ENCODE results near the gene HYAL1. TPM values are rescaled to one million over a fixed set of nuclear protein-coding genes. Genes with fewer than 3 reads are reported as not detected.

Gene HYAL1
- total RNA-seq, 4 donors from 2014 or later: 1.8 to 13.8 (median 3.8) TPM

- DNase-seq: no peak
- Histone ChIP-seq H3K9me3 (no peaks in the 10 kb centered on the region), H3K36me3 (no peaks in the 10 kb centered on the region), H3K27me3 (peaks cover 33% of the 10 kb centered on the region), H3K4me1 (peaks cover 7 to 29% (median 14%) of the 10 kb centered on the region in 4 donors), H3K4me3 (no peak overlapping the region), H3K27ac (no peak overlapping the region)
- intact Hi-C loops (cut with DNase I; ENCODE audit: low total_unique reads) (loop anchor here (10.0 kb wide), 1 partner anchor 151 kb away; no protein-coding TSS in a partner anchor), in situ Hi-C loops (cut with MboI; ENCODE audit: low pct_ligation_motif_present in 1 of 4, low pct_unique_long_range_greater_than_20kb in 1 of 4, low sequenced_read_pairs in 3 of 4) (no loop called here)
- TF ChIP-seq POLR2A (IDR thresholded peaks at IDR 0.05) (no peak), EP300 (IDR thresholded peaks at IDR 0.05; ENCODE audit: low read depth) (no peak), CTCF (IDR thresholded peaks at IDR 0.05) (no peak), POLR2AphosphoS5 (IDR thresholded peaks at IDR 0.05) (no peak)
- 67 to 75% methylated on average over 8 to 65 of the region's 79 CpGs for WGBS, 2 donors (ENCODE audit: low coverage in 1 of 2)
Measured at GRCh38 chr3:50275996-50276761, 27.2 kb downstream of the HYAL1 start.

GRCh38 chr3:50275141-50275995 lies 28.0 kb downstream of the HYAL1 start:
- Histone ChIP-seq H3K4me3 (no peak overlapping the region), H3K4me1 (peaks cover 7 to 32% (median 16%) of the 10 kb centered on the region in 4 donors), H3K9me3 (no peaks in the 10 kb centered on the region), H3K27me3 (peaks cover 33% of the 10 kb centered on the region), H3K36me3 (no peaks in the 10 kb centered on the region), H3K27ac (no peak overlapping the region)
- TF ChIP-seq POLR2AphosphoS5 (IDR thresholded peaks at IDR 0.05) (no peak), POLR2A (IDR thresholded peaks at IDR 0.05) (no peak), CTCF (IDR thresholded peaks at IDR 0.05) (no peak), EP300 (IDR thresholded peaks at IDR 0.05; ENCODE audit: low read depth) (no peak)
- DNase-seq: no peak
- 74% methylated on average over 65 of the region's 65 CpGs; no CpG with 5 or more reads in 1 of the 2 donors for WGBS, 2 donors (ENCODE audit: low coverage in 1 of 2)
- in situ Hi-C loops (cut with MboI; ENCODE audit: low pct_ligation_motif_present in 1 of 4, low pct_unique_long_range_greater_than_20kb in 1 of 4, low sequenced_read_pairs in 3 of 4) (no loop called here), intact Hi-C loops (cut with DNase I; ENCODE audit: low total_unique reads) (loop anchor here (10.0 kb wide), 1 partner anchor 151 kb away; no protein-coding TSS in a partner anchor)

GRCh38 chr3:50274371-50275104 lies 28.8 kb downstream of the HYAL1 start:
- intact Hi-C loops (cut with DNase I; ENCODE audit: low total_unique reads): loop anchor here (5.0 to 10.0 kb wide), 2 partner anchors 82 to 150 kb away; partner anchors contain the start of gene GNAT1
- H3K9me3 ChIP-seq: no peaks in the 10 kb centered on the region
- WGBS, 2 donors (ENCODE audit: low coverage in 1 of 2): 23% methylated on average over 18 of the region's 26 CpGs; no CpG with 5 or more reads in 1 of the 2 donors
- no peak overlapping the region for H3K4me3 ChIP-seq
- no peaks in the 10 kb centered on the region for H3K36me3 ChIP-seq
- peaks cover 7 to 41% (median 24%) of the 10 kb centered on the region in 4 donors for H3K4me1 ChIP-seq
- peak; percentile 84 for DNase-seq
- peaks cover 33% of the 10 kb centered on the region for H3K27me3 ChIP-seq
- in situ Hi-C loops (cut with MboI; ENCODE audit: low pct_ligation_motif_present in 1 of 4, low pct_unique_long_range_greater_than_20kb in 1 of 4, low sequenced_read_pairs in 3 of 4): loop anchor here in 1 of 4 donors (5.0 kb wide), 1 partner anchor 82 kb away; the partner anchor contains the start of gene GNAT1
- H3K27ac ChIP-seq: no peak overlapping the region
- TF ChIP-seq CTCF (IDR thresholded peaks at IDR 0.05) (peak; percentile 74 to 91 (median 79)), POLR2A (IDR thresholded peaks at IDR 0.05) (no peak)

Data from transverse colon (tissue), 4 donors.